ENCODE data around the gene KNTC1.

KNTC1 gene

DNA sequence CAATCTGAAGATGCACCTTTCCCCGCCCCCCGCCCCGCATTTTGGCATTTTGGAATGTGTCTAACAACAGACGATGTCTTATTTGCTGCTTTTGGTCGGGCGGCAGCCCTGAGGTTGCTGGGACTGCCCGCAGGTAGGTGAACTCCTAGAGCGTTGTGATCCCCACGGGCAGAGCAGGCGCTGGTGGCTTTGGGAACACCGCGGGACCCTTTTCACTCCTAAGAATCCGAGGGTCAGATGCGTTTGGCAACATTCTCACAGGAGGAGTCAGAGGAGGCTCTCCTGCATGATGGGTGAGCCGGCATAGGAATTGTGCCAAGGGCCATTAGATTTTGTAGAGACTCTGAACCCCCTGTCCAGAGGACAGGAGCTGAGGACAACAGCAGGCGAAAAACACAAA, 134.2 kb downstream of the KNTC1 start:
- DNase-seq = no peak

DNA sequence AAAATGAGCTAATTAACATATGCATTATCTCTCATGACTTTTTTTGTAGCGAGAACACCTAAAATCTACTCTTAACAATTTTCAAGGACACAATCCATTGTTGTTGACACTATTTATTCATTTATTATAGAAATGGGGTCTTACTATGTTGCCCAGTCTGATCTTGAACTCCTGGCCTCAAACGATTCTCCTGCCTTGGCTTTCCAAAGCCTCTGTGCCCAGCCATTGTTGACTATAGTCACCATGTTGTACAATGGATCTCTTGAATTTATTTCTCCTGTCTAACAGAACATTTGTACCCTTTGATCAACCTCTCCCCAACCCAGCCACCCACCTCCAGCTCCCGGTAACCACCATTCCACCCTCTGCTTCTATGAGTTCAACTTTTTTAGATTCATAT, 134.9 kb downstream of the KNTC1 start:
- DNase-seq = no peak

DNA sequence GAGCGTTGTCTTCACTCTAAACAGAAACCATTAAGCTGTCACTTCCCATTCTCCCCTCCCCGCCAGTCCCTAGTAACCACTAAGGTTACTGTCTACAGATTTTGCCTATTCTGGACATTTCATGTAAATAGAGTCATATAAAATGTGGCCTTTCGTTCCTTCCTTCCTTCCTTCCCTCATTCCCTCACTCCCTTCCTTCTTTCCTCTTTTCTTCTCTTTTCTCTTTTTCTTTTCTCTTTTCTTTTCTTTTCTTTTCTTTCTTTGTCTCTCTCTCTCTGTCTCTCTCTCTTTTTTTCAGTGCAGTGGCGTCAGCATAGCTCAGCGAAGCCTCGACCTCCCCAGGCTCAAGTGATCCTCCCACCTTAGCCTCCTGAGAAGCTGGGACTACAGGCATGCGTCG, 138.3 kb downstream of the KNTC1 start:
- no peak for DNase-seq

DNA sequence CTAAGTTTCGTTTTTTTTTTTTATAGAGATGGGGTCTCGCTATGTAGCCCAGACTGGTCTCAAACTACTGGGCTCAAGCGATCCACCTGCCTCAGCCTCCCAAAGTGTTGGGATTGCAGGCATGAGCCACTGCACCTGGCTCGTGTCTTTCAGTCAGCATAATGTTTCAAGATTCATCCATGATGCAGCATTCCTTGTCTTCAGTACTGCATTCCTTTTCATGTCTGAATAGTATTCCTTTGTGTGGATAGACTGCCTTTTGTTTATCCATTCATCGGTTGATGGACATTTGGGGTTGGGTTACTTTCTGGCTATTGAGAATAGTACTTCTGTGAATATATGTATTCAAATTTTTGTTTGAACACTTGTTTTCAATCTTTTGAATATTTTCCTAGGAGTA, 138.7 kb downstream of the KNTC1 start:
- DNase-seq = no peak

DNA sequence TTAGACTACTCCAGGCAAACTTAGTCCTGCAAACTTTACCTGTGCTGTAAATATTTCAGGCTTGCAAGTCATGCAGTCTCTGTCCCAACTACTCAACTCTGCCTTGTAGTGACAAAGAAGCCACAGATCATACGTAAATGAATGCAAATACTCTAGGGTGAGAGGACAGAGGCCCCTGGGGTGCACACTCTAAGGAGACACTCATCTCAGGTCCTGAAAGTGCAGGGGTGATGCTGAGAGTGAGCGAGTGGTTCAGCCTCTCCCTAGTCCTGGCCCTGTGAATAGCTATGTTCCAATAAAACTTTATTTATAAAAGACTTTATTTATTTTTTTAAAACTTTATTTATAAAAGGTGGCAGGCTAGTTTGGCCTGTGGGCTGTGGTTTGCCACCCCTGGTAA, 141.2 kb downstream of the KNTC1 start:
- no peak for DNase-seq

DNA sequence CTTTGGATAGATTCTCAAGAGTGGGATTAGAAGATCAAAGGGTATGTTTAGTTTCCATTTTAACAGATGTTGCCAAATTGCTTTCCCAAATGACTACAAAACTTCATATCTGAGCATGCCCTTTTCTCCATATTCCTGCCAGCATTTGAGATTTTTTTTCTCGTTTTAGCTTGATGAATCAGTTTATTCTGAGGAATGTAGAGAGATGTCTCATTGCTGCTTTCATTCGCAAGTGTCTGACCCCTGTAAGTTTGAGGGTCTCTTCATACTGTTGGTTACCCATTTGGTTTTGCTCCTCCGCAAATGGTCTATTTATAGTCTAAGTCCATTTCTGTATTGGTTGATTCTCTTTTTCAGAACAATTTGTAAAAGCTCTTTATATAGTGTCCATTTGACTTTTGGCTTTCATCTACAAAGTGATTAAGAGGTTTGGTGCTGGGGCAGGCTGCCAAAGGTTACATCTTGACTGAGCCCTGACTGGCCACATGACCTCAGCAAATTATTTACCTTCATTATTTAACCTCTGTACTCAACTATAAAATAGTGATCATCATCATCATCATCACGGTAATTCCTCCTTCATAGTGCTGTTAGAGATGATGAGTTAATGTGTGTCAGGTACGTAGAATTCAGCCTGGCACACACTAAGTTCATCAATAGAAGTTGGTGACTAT, 142.5 kb downstream of the KNTC1 start:
- DNase-seq = no peak

DNA sequence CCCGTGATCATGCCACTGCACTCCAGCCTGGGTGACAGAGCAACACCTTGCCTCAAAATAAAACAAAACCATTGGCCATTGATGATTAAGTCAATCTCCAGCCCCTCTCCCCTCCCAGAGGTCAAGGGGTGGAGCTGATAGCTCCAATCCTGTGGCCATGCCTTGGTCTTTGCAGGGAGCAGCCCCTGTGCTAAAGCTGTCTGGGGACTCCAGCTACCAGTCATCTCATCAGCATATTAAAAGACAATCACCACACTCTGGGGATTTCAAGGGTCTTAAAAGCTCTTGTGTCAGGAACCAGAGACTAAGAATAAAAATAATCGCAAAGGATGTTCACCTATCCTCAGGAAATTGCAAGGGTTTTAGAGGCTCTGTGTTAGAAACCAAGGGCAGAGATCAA, 145.5 kb downstream of the KNTC1 start:
- no peak for DNase-seq
